ENCODE results near the gene RHOC.

Gene RHOC

DNA sequence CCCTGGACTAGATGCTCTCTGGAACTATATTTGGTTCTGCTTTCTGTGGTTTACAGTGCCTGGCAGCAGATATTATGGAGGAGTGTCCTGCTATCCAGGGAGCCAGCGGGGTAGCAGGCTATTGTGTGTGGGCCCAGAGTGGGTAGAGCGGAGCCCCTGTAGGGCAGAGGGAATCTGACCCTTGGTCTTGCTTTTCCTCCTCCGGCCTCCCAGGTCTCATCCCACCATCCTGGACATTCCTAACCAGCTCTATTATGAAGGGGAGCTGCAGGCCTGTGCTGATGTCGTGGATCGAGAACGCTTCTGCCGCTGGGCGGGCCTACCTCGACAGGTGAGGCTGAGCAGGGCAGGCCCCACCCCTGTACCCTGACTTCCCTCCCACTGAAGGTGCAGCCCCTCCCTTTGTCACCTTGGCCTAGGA lies 9.1 kb downstream of the RHOC start:
- H3K23ac ChIP-seq (ENCODE audit: low read length) = no peak overlapping the region
- H3K79me1 ChIP-seq (ENCODE audit: low read length) = peaks cover 13% of the 10 kb centered on the region

DNA sequence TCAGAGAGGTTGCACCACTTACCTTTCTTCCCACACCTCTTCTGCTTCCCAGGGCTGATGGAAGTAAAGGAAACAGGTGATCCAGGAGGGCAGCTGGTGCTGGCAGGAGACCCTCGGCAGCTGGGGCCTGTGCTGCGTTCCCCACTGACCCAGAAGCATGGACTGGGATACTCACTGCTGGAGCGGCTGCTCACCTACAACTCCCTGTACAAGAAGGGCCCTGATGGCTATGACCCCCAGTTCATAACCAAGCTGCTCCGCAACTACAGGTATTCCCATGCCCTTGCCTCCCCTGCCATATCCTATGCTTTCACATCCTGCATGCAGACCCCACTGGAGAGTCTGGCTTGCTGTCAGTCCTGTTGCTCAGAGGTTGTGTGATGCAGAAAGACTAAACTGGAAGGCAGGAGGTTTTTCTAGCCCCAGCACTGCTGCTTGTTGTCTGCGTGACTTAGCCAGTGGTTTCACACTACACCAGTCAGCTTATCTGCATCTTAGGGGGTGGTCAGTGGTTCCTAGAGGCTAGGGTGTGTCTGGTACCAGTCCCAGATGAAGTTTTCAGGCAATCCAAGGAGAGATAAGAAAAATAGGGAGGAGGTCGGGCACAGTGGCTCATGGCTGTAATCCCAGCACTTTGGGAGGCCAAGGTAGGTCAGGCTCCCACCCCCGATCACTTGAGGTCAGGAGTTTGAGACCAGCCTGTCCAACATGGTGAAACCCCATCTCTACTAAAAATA lies 10.2 kb downstream of the RHOC start:
- no peak overlapping the region for H3K14ac ChIP-seq (ENCODE audit: low read length)
- H3K79me2 ChIP-seq (ENCODE audit: control insufficient read depth, insufficient read depth, low read length, poor library complexity) = peaks cover 3% of the 10 kb centered on the region
- no CpG with 5 or more reads among the region's 7 CpGs for WGBS (ENCODE audit: extremely low coverage, insufficient coverage, insufficient read length)
- H3K9me3 ChIP-seq (ENCODE audit: insufficient read depth, low read depth, low read length) = no peaks in the 10 kb centered on the region
- no peak overlapping the region for H2BK120ac ChIP-seq (ENCODE audit: insufficient read depth, low read length, poor library complexity)
- no peak overlapping the region for H3K4me3 ChIP-seq (ENCODE audit: low read depth, low read length)
- no peak overlapping the region for H4K8ac ChIP-seq (ENCODE audit: low read depth, low read length)
- H4K12ac ChIP-seq (ENCODE audit: low read depth, low read length) = no peak overlapping the region
- H2BK12ac ChIP-seq (ENCODE audit: low read length) = no peak overlapping the region
- H3K4me2 ChIP-seq (ENCODE audit: low read length) = no peak overlapping the region
- H4K91ac ChIP-seq (ENCODE audit: low read depth, low read length) = no peak overlapping the region
- no peak overlapping the region for H3K23ac ChIP-seq (ENCODE audit: low read length)
- H2AFZ ChIP-seq (ENCODE audit: insufficient read depth, low read length, poor library complexity) = no peak overlapping the region
- no peak overlapping the region for H2AK5ac ChIP-seq (ENCODE audit: low read length)
- H3K27ac ChIP-seq (ENCODE audit: low read depth, low read length) = no peak overlapping the region
- H3K79me1 ChIP-seq (ENCODE audit: low read length) = peaks cover 13% of the 10 kb centered on the region
- DNase-seq = no peak
- no peak overlapping the region for H3K9ac ChIP-seq (ENCODE audit: low read length)
- no peaks in the 10 kb centered on the region for H3K27me3 ChIP-seq (ENCODE audit: insufficient read depth, low read length)
- H2BK5ac ChIP-seq (ENCODE audit: low read depth, low read length, poor library complexity) = no peak overlapping the region
- peaks cover 37 to 38% of the 10 kb centered on the region in 2 experiments for H3K4me1 ChIP-seq (ENCODE audit: control insufficient read depth in 1 of 2, insufficient read depth in 2 of 2, low read length in 2 of 2)
- no peak overlapping the region for H3K4ac ChIP-seq (ENCODE audit: low read depth, low read length)
- no peak overlapping the region for H3K18ac ChIP-seq (ENCODE audit: low read length)
- peaks cover 64 to 75% of the 10 kb centered on the region in 2 experiments for H3K36me3 ChIP-seq (ENCODE audit: control insufficient read depth in 1 of 2, insufficient read depth in 2 of 2, low read length in 2 of 2)

More for the DNA sequence above, 9.1 kb downstream of the RHOC start:
- Histone ChIP-seq H3K4ac (ENCODE audit: low read depth, low read length) (no peak overlapping the region), H3K4me3 (ENCODE audit: low read depth, low read length) (no peak overlapping the region), H3K18ac (ENCODE audit: low read length) (no peak overlapping the region), H4K8ac (ENCODE audit: low read depth, low read length) (no peak overlapping the region), H3K14ac (ENCODE audit: low read length) (no peak overlapping the region), H3K4me1 (ENCODE audit: control insufficient read depth in 1 of 2, insufficient read depth in 2 of 2, low read length in 2 of 2) (peaks cover 39% of the 10 kb centered on the region in 2 experiments), H3K79me2 (ENCODE audit: control insufficient read depth, insufficient read depth, low read length, poor library complexity) (peaks cover 3% of the 10 kb centered on the region), H3K36me3 (ENCODE audit: control insufficient read depth in 1 of 2, insufficient read depth in 2 of 2, low read length in 2 of 2) (peaks cover 65 to 75% of the 10 kb centered on the region in 2 experiments), H2BK5ac (ENCODE audit: low read depth, low read length, poor library complexity) (no peak overlapping the region), H2AK5ac (ENCODE audit: low read length) (no peak overlapping the region), H3K27ac (ENCODE audit: low read depth, low read length) (no peak overlapping the region), H2BK120ac (ENCODE audit: insufficient read depth, low read length, poor library complexity) (no peak overlapping the region), H2AFZ (ENCODE audit: insufficient read depth, low read length, poor library complexity) (no peak overlapping the region), H3K9ac (ENCODE audit: low read length) (no peak overlapping the region), H2BK12ac (ENCODE audit: low read length) (no peak overlapping the region), H3K4me2 (ENCODE audit: low read length) (no peak overlapping the region), H4K12ac (ENCODE audit: low read depth, low read length) (no peak overlapping the region), H3K9me3 (ENCODE audit: insufficient read depth, low read depth, low read length) (no peaks in the 10 kb centered on the region), H3K27me3 (ENCODE audit: insufficient read depth, low read length) (no peaks in the 10 kb centered on the region), H4K91ac (ENCODE audit: low read depth, low read length) (no peak overlapping the region)
- no CpG with 5 or more reads among the region's 9 CpGs for WGBS (ENCODE audit: extremely low coverage, insufficient coverage, insufficient read length)
- DNase-seq = no peak

DNA sequence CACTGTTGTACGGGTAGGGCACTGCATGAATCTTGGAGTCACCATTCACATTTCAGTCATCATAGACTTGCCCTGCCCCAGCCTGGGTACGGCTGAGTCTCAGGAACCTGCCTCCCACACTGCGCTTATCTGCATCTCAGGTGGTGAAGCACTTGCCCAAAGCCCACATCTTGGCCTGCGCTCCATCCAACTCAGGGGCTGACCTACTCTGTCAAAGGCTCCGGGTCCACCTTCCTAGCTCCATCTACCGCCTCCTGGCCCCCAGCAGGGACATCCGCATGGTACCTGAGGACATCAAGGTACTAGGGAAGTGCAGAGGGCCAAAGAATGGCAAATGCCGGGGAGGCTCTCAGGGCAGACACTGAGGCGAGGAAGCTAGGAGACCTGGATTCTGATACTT lies 11.7 kb downstream of the RHOC start:
- H3K4me1 ChIP-seq (ENCODE audit: control insufficient read depth in 1 of 2, insufficient read depth in 2 of 2, low read length in 2 of 2) = peaks cover 23% of the 10 kb centered on the region in 2 experiments
- no peak overlapping the region for H3K27ac ChIP-seq (ENCODE audit: low read depth, low read length)
- H3K79me1 ChIP-seq (ENCODE audit: low read length) = peaks cover 8% of the 10 kb centered on the region
- H3K4me2 ChIP-seq (ENCODE audit: low read length) = no peak overlapping the region
- H2AK5ac ChIP-seq (ENCODE audit: low read length) = no peak overlapping the region
- no peak overlapping the region for H2BK5ac ChIP-seq (ENCODE audit: low read depth, low read length, poor library complexity)
- no peak overlapping the region for H4K91ac ChIP-seq (ENCODE audit: low read depth, low read length)
- H3K9ac ChIP-seq (ENCODE audit: low read length) = no peak overlapping the region
- no peak overlapping the region for H3K14ac ChIP-seq (ENCODE audit: low read length)
- no peak overlapping the region for H3K4ac ChIP-seq (ENCODE audit: low read depth, low read length)
- H2BK120ac ChIP-seq (ENCODE audit: insufficient read depth, low read length, poor library complexity) = no peak overlapping the region
- no peak overlapping the region for H3K18ac ChIP-seq (ENCODE audit: low read length)
- no peak overlapping the region for H3K23ac ChIP-seq (ENCODE audit: low read length)
- H3K9me3 ChIP-seq (ENCODE audit: insufficient read depth, low read depth, low read length) = no peaks in the 10 kb centered on the region
- no peak overlapping the region for H4K12ac ChIP-seq (ENCODE audit: low read depth, low read length)
- H3K36me3 ChIP-seq (ENCODE audit: control insufficient read depth in 1 of 2, insufficient read depth in 2 of 2, low read length in 2 of 2) = peaks cover 58 to 68% of the 10 kb centered on the region in 2 experiments
- no peak for DNase-seq
- whole genome bisulfite sequencing (ENCODE audit: extremely low coverage, insufficient coverage, insufficient read length) = no CpG with 5 or more reads among the region's 9 CpGs
- H2BK12ac ChIP-seq (ENCODE audit: low read length) = no peak overlapping the region
- no peak overlapping the region for H4K8ac ChIP-seq (ENCODE audit: low read depth, low read length)
- H3K27me3 ChIP-seq (ENCODE audit: insufficient read depth, low read length) = no peaks in the 10 kb centered on the region
- H3K79me2 ChIP-seq (ENCODE audit: control insufficient read depth, insufficient read depth, low read length, poor library complexity) = peaks cover 1% of the 10 kb centered on the region
- H2AFZ ChIP-seq (ENCODE audit: insufficient read depth, low read length, poor library complexity) = no peak overlapping the region
- no peak overlapping the region for H3K4me3 ChIP-seq (ENCODE audit: low read depth, low read length)

DNA sequence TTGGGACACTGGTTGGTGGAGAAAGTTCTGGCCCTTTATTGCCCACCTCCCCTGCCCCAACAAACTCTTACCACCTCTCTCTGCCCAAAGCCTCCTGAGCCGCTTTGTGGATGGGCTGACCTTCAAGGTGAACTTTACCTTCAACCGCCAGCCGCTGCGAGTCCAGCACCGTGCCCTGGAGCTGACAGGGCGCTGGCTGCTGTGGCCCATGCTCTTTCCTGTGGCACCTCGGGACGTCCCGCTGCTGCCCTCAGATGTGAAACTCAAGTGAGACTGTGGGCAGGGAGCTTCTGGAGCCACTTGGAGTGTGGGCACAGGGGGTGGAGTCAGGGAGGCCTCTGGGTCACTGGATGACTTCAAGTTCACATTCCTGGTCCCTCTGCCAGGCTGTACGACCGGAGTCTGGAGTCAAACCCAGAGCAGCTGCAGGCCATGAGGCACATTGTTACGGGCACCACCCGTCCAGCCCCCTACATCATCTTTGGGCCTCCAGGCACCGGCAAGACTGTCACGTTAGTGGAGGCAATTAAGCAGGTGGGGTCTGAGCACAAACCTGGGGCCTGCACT lies 12.5 kb downstream of the RHOC start:
- H2AFZ ChIP-seq (ENCODE audit: insufficient read depth, low read length, poor library complexity) = no peak overlapping the region
- peaks cover 5% of the 10 kb centered on the region for H3K79me1 ChIP-seq (ENCODE audit: low read length)
- no peaks in the 10 kb centered on the region for H3K9me3 ChIP-seq (ENCODE audit: insufficient read depth, low read depth, low read length)
- H4K8ac ChIP-seq (ENCODE audit: low read depth, low read length) = no peak overlapping the region
- H3K4me3 ChIP-seq (ENCODE audit: low read depth, low read length) = no peak overlapping the region
- no peaks in the 10 kb centered on the region for H3K79me2 ChIP-seq (ENCODE audit: control insufficient read depth, insufficient read depth, low read length, poor library complexity)
- no peak overlapping the region for H2AK5ac ChIP-seq (ENCODE audit: low read length)
- H3K27me3 ChIP-seq (ENCODE audit: insufficient read depth, low read length) = no peaks in the 10 kb centered on the region
- no peak for DNase-seq
- H3K36me3 ChIP-seq (ENCODE audit: control insufficient read depth in 1 of 2, insufficient read depth in 2 of 2, low read length in 2 of 2) = peaks cover 56 to 66% of the 10 kb centered on the region in 2 experiments
- H2BK12ac ChIP-seq (ENCODE audit: low read length) = no peak overlapping the region
- no peak overlapping the region for H3K27ac ChIP-seq (ENCODE audit: low read depth, low read length)
- H3K18ac ChIP-seq (ENCODE audit: low read length) = no peak overlapping the region
- H3K4me1 ChIP-seq (ENCODE audit: control insufficient read depth in 1 of 2, insufficient read depth in 2 of 2, low read length in 2 of 2) = peaks cover 15% of the 10 kb centered on the region in 2 experiments
- no peak overlapping the region for H2BK5ac ChIP-seq (ENCODE audit: low read depth, low read length, poor library complexity)
- H3K4ac ChIP-seq (ENCODE audit: low read depth, low read length) = no peak overlapping the region
- no CpG with 5 or more reads among the region's 15 CpGs for WGBS (ENCODE audit: extremely low coverage, insufficient coverage, insufficient read length)
- H3K9ac ChIP-seq (ENCODE audit: low read length) = no peak overlapping the region
- H3K23ac ChIP-seq (ENCODE audit: low read length) = no peak overlapping the region
- H3K4me2 ChIP-seq (ENCODE audit: low read length) = no peak overlapping the region
- peak overlapping the region; percentile 68 for H4K12ac ChIP-seq (ENCODE audit: low read depth, low read length)
- H4K91ac ChIP-seq (ENCODE audit: low read depth, low read length) = no peak overlapping the region
- H2BK120ac ChIP-seq (ENCODE audit: insufficient read depth, low read length, poor library complexity) = no peak overlapping the region
- H3K14ac ChIP-seq (ENCODE audit: low read length) = no peak overlapping the region
